Fibroblast of lung (primary cell): ENCODE results near the gene HAUS2. TPM values are rescaled to one million over a fixed set of nuclear protein-coding genes. Genes with fewer than 3 reads are reported as not detected.
A peak's percentile ranks its signal among the peaks of the same experiment; 100 is the strongest.

Experiments used
- DNase-seq, 2 donors: peaks; one replicate each; pipeline versions ENCODE4 v3.0.0 to v3.0.0-alpha.2; 2010; ENCODE audit warnings: low read depth in 2 of 2
- H2AFZ ChIP-seq: 2 replicates; pipeline ENCODE4 v1.5.1; 2012; ENCODE audit warnings: low read length, control low read depth, inconsistent platforms
- H3K27ac ChIP-seq: 2 replicates; pipeline ENCODE4 v1.5.1; 2011; ENCODE audit warnings: low read length, control low read depth; ENCODE audit not compliant: insufficient read depth
- H3K27me3 ChIP-seq: 2 replicates; pipeline ENCODE4 v1.5.1; 2011; ENCODE audit warnings: mild to moderate bottlenecking, low read length; ENCODE audit not compliant: control insufficient read depth, insufficient read depth
- H3K36me3 ChIP-seq: 2 replicates; pipeline ENCODE4 v1.5.1; 2011; ENCODE audit warnings: low read length; ENCODE audit not compliant: control insufficient read depth, insufficient read depth
- H3K4me1 ChIP-seq: 2 replicates; pipeline ENCODE4 v1.5.1; 2011; ENCODE audit warnings: low read length; ENCODE audit not compliant: control insufficient read depth, insufficient read depth; ENCODE audit errors: extremely low read depth
- H3K4me2 ChIP-seq: 2 replicates; pipeline ENCODE4 v1.5.1; 2011; ENCODE audit warnings: low read length, control low read depth; ENCODE audit not compliant: insufficient read depth; ENCODE audit errors: extremely low read depth
- H3K4me3 ChIP-seq, 4 experiments: fragments of 200-600 bp in 1 of 4; sonication (generic) in 1 of 4; replicated peaks in 1 of 4; 2 replicates each; pipeline ENCODE4 v1.5.1; 2011 to 2016; ENCODE audit warnings: low read length in 4 of 4, low read depth in 3 of 4, mild to moderate bottlenecking in 3 of 4, control low read depth in 2 of 4, inconsistent platforms in 1 of 4, mixed read lengths in 1 of 4; ENCODE audit not compliant: insufficient read depth in 1 of 4; ENCODE audit errors: control extremely low read depth in 1 of 4
- H3K79me2 ChIP-seq: 2 replicates; pipeline ENCODE4 v1.5.1; 2012; ENCODE audit warnings: mild to moderate bottlenecking, low read length, inconsistent platforms; ENCODE audit not compliant: control insufficient read depth, insufficient read depth
- H3K9ac ChIP-seq: 2 replicates; pipeline ENCODE4 v1.5.1; 2011; ENCODE audit warnings: mild to moderate bottlenecking, low read length, control low read depth; ENCODE audit not compliant: insufficient read depth
- H3K9me3 ChIP-seq: 2 replicates; pipeline ENCODE4 v1.5.1; 2012; ENCODE audit warnings: low read depth, low read length; ENCODE audit not compliant: control insufficient read depth, insufficient read depth
- H4K20me1 ChIP-seq: 2 replicates; pipeline ENCODE4 v1.5.1; 2011; ENCODE audit warnings: low read length; ENCODE audit not compliant: control insufficient read depth, insufficient read depth; ENCODE audit errors: extremely low read depth
- CTCF ChIP-seq, 2 donors: IDR thresholded peaks in 1 of 2; conservative IDR thresholded peaks in 1 of 2; 1 replicate in 1 of 2; 2 replicates in 1 of 2; pipeline ENCODE4 v1.5.1; 2011 to 2012; ENCODE audit warnings: low read length in 2 of 2, control low read depth in 1 of 2, inconsistent platforms in 1 of 2, low read depth in 1 of 2, mild to moderate bottlenecking in 1 of 2
- EZH2 ChIP-seq: IDR thresholded peaks from 2 replicates; pipeline ENCODE4 v1.5.1; 2012; ENCODE audit warnings: low read length, control low read depth, mild to moderate bottlenecking; ENCODE audit errors: missing control alignments
- polyA plus RNA-seq, 2 donors: library from polyadenylated mRNA; depleted of rRNA in 1 of 2; stranded (reverse) in 1 of 2; unstranded in 1 of 2; fragments of >200 nt; gene quantifications; 2 replicates each; pipeline ENCODE4 v1.2.1, GENCODE V29; 2011 to 2012; ENCODE audit warnings: missing spikeins in 1 of 2
- total RNA-seq: library from RNA; depleted of rRNA; stranded (reverse); fragments of >200 nt; gene quantifications from 2 replicates; pipeline ENCODE4 v1.2.1, GENCODE V29; 2014

Gene HAUS2
- total and polyA plus RNA-seq, 2 donors (not counting 1 experiment from before 2014, with no cell fraction given) = 25.3 to 26.2 TPM

- no peak for DNase-seq
- Histone ChIP-seq H3K4me3 (no peak overlapping the region), H2AFZ (no peak overlapping the region), H3K27ac (no peak overlapping the region), H3K4me1 (peaks cover 11% of the 10 kb centered on the region), H3K27me3 (no peaks in the 10 kb centered on the region), H3K9ac (no peak overlapping the region), H3K9me3 (no peaks in the 10 kb centered on the region), H3K36me3 (no peaks in the 10 kb centered on the region), H4K20me1 (no peaks in the 10 kb centered on the region), H3K4me2 (no peak overlapping the region), H3K79me2 (peaks cover 26% of the 10 kb centered on the region)
- no peak for TF ChIP-seq CTCF (conservative IDR thresholded peaks at IDR 0.05 in 1 of 2, IDR thresholded peaks at IDR 0.05 in 1 of 2; ENCODE audit: low read depth in 1 of 2, low read length in 2 of 2)
- TF ChIP-seq EZH2 = no peak
These were observed 44.8 kb upstream of the HAUS2 start for GRCh38 chr15:42503825-42504224.

DNA sequence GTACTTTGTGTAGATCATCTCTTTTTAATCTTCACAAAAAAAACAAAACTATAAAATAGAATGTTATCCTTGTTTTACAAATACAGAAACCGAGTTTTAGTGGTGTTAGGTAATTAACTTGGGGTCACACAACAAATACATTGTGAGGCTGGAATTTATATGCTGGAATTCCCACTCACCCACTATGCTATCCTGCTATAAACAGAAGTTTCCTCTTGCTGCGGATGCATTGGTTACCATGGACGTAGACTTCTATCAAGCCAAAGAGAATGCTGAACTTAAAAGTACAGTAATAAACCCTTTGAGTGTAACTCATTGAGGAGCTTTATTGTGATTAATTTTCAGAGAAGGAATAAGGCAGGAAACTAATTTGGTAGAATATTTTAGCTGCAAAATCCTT is 44.0 kb upstream of the HAUS2 start:
- H3K27ac ChIP-seq = no peak overlapping the region
- H3K27me3 ChIP-seq = no peaks in the 10 kb centered on the region
- H2AFZ ChIP-seq = no peak overlapping the region
- H3K79me2 ChIP-seq = peaks cover 26% of the 10 kb centered on the region
- H3K9me3 ChIP-seq = no peaks in the 10 kb centered on the region
- DNase-seq = peak in 1 of 2 donors; percentile 10
- no peak overlapping the region for H3K4me2 ChIP-seq
- H3K4me3 ChIP-seq = no peak overlapping the region
- peaks cover 11% of the 10 kb centered on the region for H3K4me1 ChIP-seq
- H3K9ac ChIP-seq = no peak overlapping the region
- TF ChIP-seq CTCF (conservative IDR thresholded peaks at IDR 0.05 in 1 of 2, IDR thresholded peaks at IDR 0.05 in 1 of 2; ENCODE audit: low read depth in 1 of 2, low read length in 2 of 2) (no peak), EZH2 (no peak)
- no peaks in the 10 kb centered on the region for H4K20me1 ChIP-seq
- no peaks in the 10 kb centered on the region for H3K36me3 ChIP-seq

DNA sequence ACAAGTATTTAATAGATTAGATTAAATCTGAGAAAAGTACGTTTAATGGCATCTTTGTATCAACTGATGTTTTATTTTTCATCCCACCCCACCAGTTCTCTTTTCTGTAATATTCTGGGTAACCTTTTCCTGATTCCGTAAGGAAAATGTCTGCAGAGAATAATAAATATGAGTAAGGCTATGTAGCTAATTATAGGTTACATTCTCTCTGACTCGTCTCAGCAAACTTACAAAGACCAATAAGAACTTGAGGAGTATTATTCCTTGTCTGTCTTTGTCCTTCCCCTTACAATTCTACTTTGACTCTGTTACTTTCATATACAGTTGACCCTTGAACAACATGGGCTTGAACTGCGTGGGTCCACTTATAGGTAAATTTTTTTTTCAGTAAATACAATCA is 41.1 kb upstream of the HAUS2 start:
- no peaks in the 10 kb centered on the region for H3K36me3 ChIP-seq
- peaks cover 5% of the 10 kb centered on the region for H3K79me2 ChIP-seq
- TF ChIP-seq EZH2 (no peak), CTCF (conservative IDR thresholded peaks at IDR 0.05 in 1 of 2, IDR thresholded peaks at IDR 0.05 in 1 of 2; ENCODE audit: low read depth in 1 of 2, low read length in 2 of 2) (no peak)
- no peaks in the 10 kb centered on the region for H3K27me3 ChIP-seq
- no peak overlapping the region for H3K4me3 ChIP-seq
- DNase-seq = no peak
- H3K27ac ChIP-seq = no peak overlapping the region
- no peak overlapping the region for H2AFZ ChIP-seq
- H3K4me1 ChIP-seq = peaks cover 11% of the 10 kb centered on the region
- H3K9ac ChIP-seq = no peak overlapping the region
- no peaks in the 10 kb centered on the region for H3K9me3 ChIP-seq
- H4K20me1 ChIP-seq = no peaks in the 10 kb centered on the region
- H3K4me2 ChIP-seq = no peak overlapping the region
